ENCODE results near the gene FRYL.
A peak's percentile ranks its signal among the peaks of the same experiment; 100 is the strongest.

The FRYL gene

DNA sequence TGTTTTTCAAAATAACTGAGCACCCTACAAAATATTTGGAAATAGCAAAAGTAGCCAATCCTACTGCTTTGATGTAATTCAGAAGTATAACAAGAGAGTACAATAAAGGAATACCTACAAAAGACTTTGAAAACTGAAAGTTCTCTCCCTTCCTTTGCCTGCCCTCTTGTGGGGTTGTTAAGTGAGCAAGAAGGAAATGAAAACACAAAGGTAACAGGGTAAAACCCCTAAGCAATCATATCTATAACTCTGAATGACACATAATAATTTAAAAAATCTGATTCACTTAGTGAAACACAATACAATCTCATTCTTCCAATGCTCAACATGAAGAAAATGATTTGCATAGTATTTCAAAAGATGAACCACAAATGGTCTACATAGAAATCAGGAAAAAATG lies 98.2 kb downstream of the FRYL start:
- TF ChIP-seq, protein P1, sequence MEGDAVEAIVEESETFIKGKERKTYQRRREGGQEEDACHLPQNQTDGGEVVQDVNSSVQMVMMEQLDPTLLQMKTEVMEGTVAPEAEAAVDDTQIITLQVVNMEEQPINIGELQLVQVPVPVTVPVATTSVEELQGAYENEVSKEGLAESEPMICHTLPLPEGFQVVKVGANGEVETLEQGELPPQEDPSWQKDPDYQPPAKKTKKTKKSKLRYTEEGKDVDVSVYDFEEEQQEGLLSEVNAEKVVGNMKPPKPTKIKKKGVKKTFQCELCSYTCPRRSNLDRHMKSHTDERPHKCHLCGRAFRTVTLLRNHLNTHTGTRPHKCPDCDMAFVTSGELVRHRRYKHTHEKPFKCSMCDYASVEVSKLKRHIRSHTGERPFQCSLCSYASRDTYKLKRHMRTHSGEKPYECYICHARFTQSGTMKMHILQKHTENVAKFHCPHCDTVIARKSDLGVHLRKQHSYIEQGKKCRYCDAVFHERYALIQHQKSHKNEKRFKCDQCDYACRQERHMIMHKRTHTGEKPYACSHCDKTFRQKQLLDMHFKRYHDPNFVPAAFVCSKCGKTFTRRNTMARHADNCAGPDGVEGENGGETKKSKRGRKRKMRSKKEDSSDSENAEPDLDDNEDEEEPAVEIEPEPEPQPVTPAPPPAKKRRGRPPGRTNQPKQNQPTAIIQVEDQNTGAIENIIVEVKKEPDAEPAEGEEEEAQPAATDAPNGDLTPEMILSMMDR (IDR thresholded peaks at IDR 0.05; ENCODE audit: control extremely low read depth, extremely low read depth, low read depth, missing control alignments), result peak; percentile 39
- ChIA-PET CTCF (interaction anchor here (1.4 to 1.7 kb wide), 2 partner anchors 16 to 18 kb away, joined by 5 read pairs; no protein-coding TSS in a partner anchor), POLR2A (no interaction called here)
- DNase-seq (ENCODE audit: extremely low spot score), result peak; percentile 39

DNA sequence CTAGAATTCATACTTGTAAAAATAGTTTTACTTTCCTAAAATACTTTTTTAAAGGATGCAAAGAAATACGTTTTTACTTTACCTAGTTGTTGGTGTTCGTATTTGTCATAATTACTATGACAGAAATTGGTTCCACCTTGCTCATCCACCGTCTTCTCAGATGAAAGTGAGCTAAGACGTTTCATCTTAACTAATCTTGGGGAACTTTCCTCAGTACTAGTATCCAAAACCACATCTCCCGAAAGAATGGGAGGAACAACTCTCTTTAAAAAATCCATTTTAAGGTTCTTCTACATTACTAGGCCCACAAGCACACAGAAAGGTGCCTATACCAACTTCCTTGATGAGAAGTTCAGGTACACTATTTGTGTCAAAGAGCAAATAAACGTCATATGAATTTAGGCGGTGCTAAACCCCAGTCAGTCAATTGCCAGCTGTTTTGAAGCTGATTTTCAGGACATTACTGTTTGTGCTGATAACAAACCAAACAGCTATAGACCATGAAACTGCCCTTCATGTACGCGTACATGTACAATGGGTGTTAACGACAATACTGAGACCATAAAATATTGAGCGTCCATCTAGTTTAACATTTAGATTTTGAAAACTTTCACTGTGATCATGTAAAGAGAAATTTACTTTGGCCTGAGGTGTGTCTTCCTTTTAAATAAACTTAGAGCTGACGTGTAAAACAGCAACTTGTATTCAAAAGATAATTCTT lies 99.1 kb downstream of the FRYL start:
- DNase-seq (ENCODE audit: extremely low spot score), result no peak
- POLR2A ChIA-PET, result no interaction called here
- TF ChIP-seq, protein P1 (IDR thresholded peaks at IDR 0.05; ENCODE audit: control extremely low read depth, extremely low read depth, low read depth, missing control alignments), result no peak
- CTCF ChIA-PET, result interaction anchor here (1.0 to 1.7 kb wide), 3 partner anchors 12 to 19 kb away, joined by 4 to 5 read pairs (median 5); no protein-coding TSS in a partner anchor

DNA sequence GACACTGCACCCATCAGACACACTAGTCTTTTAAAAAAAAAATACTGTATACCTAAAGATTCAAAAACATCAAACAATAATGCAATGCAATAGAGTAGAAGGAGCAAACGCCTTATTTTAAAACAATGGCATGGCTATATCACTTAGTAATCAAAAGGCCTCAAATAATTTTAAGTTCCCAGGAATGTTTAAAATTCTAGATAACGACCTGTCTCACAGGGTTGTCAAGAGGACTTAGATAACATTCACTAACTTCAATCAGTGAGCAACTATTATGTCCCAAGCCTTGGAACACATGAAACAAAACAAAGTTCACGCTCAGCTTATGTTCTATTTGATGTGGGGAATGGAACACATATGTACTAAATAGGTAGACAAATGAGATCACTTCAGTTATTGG lies 106.5 kb downstream of the FRYL start:
- POLR2A ChIA-PET, result no interaction called here
- TF ChIP-seq, protein P1 (IDR thresholded peaks at IDR 0.05; ENCODE audit: control extremely low read depth, extremely low read depth, low read depth, missing control alignments), result no peak
- CTCF ChIA-PET, result interaction anchor here (1.5 kb wide), 2 partner anchors 12 to 95 kb away, joined by 3 read pairs; no protein-coding TSS in a partner anchor
- DNase-seq (ENCODE audit: extremely low spot score), result no peak

DNA sequence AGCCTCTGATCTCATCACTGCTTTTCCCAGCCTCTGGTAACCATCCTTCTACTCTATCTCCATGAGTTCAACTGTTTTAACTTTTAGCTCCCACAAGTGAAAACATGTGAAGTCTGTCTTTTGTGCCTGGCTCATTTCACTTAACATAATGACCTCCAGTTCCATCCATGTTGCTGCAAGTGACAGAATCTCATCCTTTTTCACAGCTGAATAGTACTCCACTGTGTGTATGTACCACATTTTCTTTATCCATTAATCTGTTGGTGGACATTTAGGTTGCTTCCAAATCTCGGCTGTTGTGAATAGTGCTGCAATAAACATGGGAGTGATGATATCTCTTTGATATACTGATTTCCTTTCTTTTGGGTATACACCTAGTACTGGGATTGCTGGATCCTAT lies 109.5 kb downstream of the FRYL start:
- POLR2A ChIA-PET, result no interaction called here
- CTCF ChIA-PET, result no interaction called here

DNA sequence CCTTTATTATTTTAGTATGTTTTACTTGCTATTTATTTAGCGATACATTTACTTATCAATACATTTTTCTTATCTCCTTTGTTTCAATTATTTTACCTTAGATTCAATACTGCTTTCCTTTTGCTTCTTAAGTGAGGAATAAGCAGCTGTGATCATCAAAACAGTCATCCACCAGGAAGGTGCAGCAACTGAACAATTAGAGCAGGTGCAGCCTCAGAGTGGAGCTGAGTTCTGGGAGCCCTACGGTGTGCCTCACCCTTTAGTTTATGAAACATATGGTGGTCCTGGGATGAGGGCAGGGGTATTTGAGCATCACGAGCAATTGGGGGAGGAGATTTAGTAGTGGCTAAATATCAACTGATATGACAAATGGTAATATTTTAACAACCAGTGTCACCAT lies 111.0 kb downstream of the FRYL start:
- TF ChIP-seq, protein P1 (IDR thresholded peaks at IDR 0.05; ENCODE audit: control extremely low read depth, extremely low read depth, low read depth, missing control alignments), result no peak
- ChIA-PET POLR2A (interaction anchor here (0.5 kb wide), 1 partner anchor 15 kb away, joined by 4 read pairs; no protein-coding TSS in a partner anchor), CTCF (interaction anchor here (1.1 to 1.9 kb wide), 6 partner anchors 9 to 91 kb away, joined by 3 to 7 read pairs (median 4); no protein-coding TSS in a partner anchor)
- no peak for DNase-seq (ENCODE audit: extremely low spot score)

More for the DNA sequence above, 109.5 kb downstream of the FRYL start:
- no peak for DNase-seq (ENCODE audit: extremely low spot score)
- TF ChIP-seq, protein P1 (IDR thresholded peaks at IDR 0.05; ENCODE audit: control extremely low read depth, extremely low read depth, low read depth, missing control alignments), result no peak

DNA sequence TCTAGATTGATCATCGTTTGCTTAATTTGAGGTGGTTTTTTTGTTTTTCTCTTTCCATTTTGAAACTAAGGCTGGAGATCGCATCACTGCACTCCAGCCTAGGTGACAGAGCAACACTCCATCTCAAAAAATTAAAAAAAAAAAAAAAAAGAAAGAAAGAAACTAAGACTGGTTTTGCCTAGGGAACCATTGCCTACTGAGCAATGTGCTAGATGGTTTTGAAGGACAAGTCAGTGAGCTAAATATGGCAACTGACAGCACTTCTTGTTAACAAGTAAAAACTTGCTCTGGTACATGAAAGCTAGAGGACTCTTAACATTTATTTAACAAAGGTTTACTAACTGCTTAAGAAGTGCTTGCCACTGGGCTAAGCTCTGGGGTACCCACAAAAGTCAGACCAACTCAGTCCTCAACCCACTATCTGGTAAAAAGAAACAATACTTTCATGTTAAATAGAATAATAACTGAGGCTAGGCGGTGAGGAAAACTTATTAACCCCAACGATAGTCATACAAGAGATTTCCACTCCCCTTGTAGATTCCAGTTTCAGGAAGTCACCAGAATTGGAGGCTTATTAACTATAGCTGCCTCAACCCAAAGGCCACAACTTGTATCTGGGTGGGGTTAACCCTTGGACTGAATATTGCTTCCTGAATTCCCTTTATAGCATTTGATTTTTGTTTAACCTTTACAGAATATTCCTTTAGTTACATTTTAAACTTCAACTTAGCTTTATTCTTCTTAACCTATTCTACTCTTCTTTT lies 111.6 kb downstream of the FRYL start:
- DNase-seq (ENCODE audit: extremely low spot score), result no peak
- POLR2A ChIA-PET, result no interaction called here
- CTCF ChIA-PET, result interaction anchor here (1.1 to 1.9 kb wide), 6 partner anchors 8 to 90 kb away, joined by 3 to 7 read pairs (median 4); no protein-coding TSS in a partner anchor
- TF ChIP-seq, protein P1 (IDR thresholded peaks at IDR 0.05; ENCODE audit: control extremely low read depth, extremely low read depth, low read depth, missing control alignments), result no peak
